ENCODE measurements around the gene KLHDC9. TPM values are rescaled to one million over a fixed set of nuclear protein-coding genes. Genes with fewer than 3 reads are reported as not detected.

KLHDC9 gene
- polyA plus RNA-seq, 1 donor (not counting 4 experiments of a cell fraction or from before 2014, with no cell fraction given) = 0.54 TPM

- Histone ChIP-seq H3K4me1 (ENCODE audit: control insufficient read depth, extremely low read depth, insufficient read depth, low read length) (peaks cover 63% of the 10 kb centered on the region), H3K27me3 (ENCODE audit: control insufficient read depth, extremely low read depth, insufficient read depth, low read length) (no peaks in the 10 kb centered on the region), H3K9ac (ENCODE audit: control insufficient read depth, extremely low read depth, insufficient read depth, low read length) (peak overlapping the region; percentile 38), H3K9me3 (ENCODE audit: control insufficient read depth, low read depth, low read length) (no peaks in the 10 kb centered on the region), H3K9me1 (ENCODE audit: control insufficient read depth, extremely low read depth, insufficient read depth, low read length) (no peaks in the 10 kb centered on the region), H3K27ac (ENCODE audit: control insufficient read depth, insufficient read depth, low read length) (peak overlapping the region; percentile 92), H3K36me3 (ENCODE audit: control insufficient read depth in 2 of 2, extremely low read depth in 1 of 2, insufficient read depth in 2 of 2, low read length in 2 of 2) (no peaks in the 10 kb centered on the region), H3K4me2 (ENCODE audit: control insufficient read depth, extremely low read depth, insufficient read depth, low read depth, low read length) (peak overlapping the region; percentile 67), H2AFZ (ENCODE audit: control insufficient read depth, low read length) (no peak overlapping the region), H3K4me3 (ENCODE audit: control insufficient read depth in 2 of 3, extremely low read depth in 1 of 3, insufficient read depth in 2 of 3, low read depth in 1 of 3, low read length in 3 of 3) (peak overlapping the region in 1 of 3 experiments; percentile 9), H3K79me2 (ENCODE audit: control insufficient read depth, insufficient read depth, low read length) (no peaks in the 10 kb centered on the region), H4K20me1 (ENCODE audit: control insufficient read depth, extremely low read depth, insufficient read depth, low read length) (no peaks in the 10 kb centered on the region)
- FAIRE-seq (peak; percentile 34), DNase-seq (ENCODE audit: low read depth, low spot score) (no peak)
- dilution Hi-C loops (cut with MboI; ENCODE audit: extremely low pct_ligation_motif_present, low sequenced_read_pairs) = no loop called here
- no peak for TF ChIP-seq EZH2 (IDR thresholded peaks at IDR 0.05; ENCODE audit: low read length)
- no peak for TF ChIP-seq CTCF (optimal IDR thresholded peaks at IDR 0.05 in 1 of 3, IDR thresholded peaks at IDR 0.05 in 1 of 3, conservative IDR thresholded peaks at IDR 0.05 in 1 of 3; ENCODE audit: extremely low read depth in 1 of 3, insufficient read depth in 2 of 3, low read length in 3 of 3)
Observed at GRCh38 chr1:161083748-161084596, 14.2 kb upstream of the KLHDC9 start.

GRCh38 chr1:161084597-161084988 lies 13.6 kb upstream of the KLHDC9 start:
- Histone ChIP-seq H3K36me3 (ENCODE audit: control insufficient read depth in 2 of 2, extremely low read depth in 1 of 2, insufficient read depth in 2 of 2, low read length in 2 of 2) (no peaks in the 10 kb centered on the region), H3K9me3 (ENCODE audit: control insufficient read depth, low read depth, low read length) (no peaks in the 10 kb centered on the region), H3K4me1 (ENCODE audit: control insufficient read depth, extremely low read depth, insufficient read depth, low read length) (peaks cover 70% of the 10 kb centered on the region), H3K27me3 (ENCODE audit: control insufficient read depth, extremely low read depth, insufficient read depth, low read length) (no peaks in the 10 kb centered on the region), H3K9ac (ENCODE audit: control insufficient read depth, extremely low read depth, insufficient read depth, low read length) (no peak overlapping the region), H3K4me2 (ENCODE audit: control insufficient read depth, extremely low read depth, insufficient read depth, low read depth, low read length) (no peak overlapping the region), H4K20me1 (ENCODE audit: control insufficient read depth, extremely low read depth, insufficient read depth, low read length) (no peaks in the 10 kb centered on the region), H2AFZ (ENCODE audit: control insufficient read depth, low read length) (no peak overlapping the region), H3K4me3 (ENCODE audit: control insufficient read depth in 2 of 3, extremely low read depth in 1 of 3, insufficient read depth in 2 of 3, low read depth in 1 of 3, low read length in 3 of 3) (no peak overlapping the region), H3K79me2 (ENCODE audit: control insufficient read depth, insufficient read depth, low read length) (no peaks in the 10 kb centered on the region), H3K27ac (ENCODE audit: control insufficient read depth, insufficient read depth, low read length) (no peak overlapping the region), H3K9me1 (ENCODE audit: control insufficient read depth, extremely low read depth, insufficient read depth, low read length) (no peaks in the 10 kb centered on the region)
- dilution Hi-C loops (cut with MboI; ENCODE audit: extremely low pct_ligation_motif_present, low sequenced_read_pairs) = no loop called here
- DNase-seq (ENCODE audit: low read depth, low spot score) (no peak), FAIRE-seq (no peak)
- no peak for TF ChIP-seq EZH2 (IDR thresholded peaks at IDR 0.05; ENCODE audit: low read length)
- TF ChIP-seq CTCF (optimal IDR thresholded peaks at IDR 0.05 in 1 of 3, IDR thresholded peaks at IDR 0.05 in 1 of 3, conservative IDR thresholded peaks at IDR 0.05 in 1 of 3; ENCODE audit: extremely low read depth in 1 of 3, insufficient read depth in 2 of 3, low read length in 3 of 3) = no peak
